ENCODE results near the gene COL6A3.

The COL6A3 gene

GRCh38 chr2:237350597-237350996 lies 63.4 kb downstream of the COL6A3 start:
- DNase-seq (ENCODE audit: low read depth in 3 of 3, low spot score in 1 of 3) = no peak

- DNase-seq (ENCODE audit: low read depth in 3 of 3, low spot score in 1 of 3) = no peak
Observed at GRCh38 chr2:237350070-237350469, 63.9 kb downstream of the COL6A3 start.

DNA sequence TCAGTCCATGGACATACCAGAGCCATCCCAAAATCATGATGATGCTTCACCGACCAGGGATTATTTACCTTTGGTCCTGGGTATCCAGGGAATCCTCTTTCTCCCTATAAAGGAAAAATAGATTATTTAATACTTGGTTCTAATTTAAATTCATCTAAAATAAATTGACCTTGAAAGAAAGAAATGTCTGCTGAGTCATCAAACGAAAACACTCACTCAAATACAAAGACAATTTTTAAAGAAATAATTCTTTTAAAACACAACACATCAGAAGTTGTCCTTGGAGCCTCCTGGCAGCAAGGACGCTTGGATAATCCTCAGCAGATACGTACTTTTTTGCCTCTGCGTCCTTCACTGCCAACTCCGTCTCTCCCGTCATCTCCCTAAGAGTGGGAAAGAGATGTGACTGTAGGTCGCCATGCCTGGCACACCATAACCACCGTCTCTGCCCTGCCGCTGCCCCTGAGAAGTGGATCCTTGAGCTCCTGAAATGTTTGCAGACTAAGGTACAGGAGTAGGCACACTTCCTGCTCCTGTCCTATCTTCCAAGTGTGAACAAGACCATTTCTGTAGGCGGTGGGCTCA lies 65.6 kb downstream of the COL6A3 start:
- no peak for DNase-seq (ENCODE audit: low read depth in 3 of 3, low spot score in 1 of 3)

GRCh38 chr2:237345891-237346640 lies 67.9 kb downstream of the COL6A3 start:
- no peak for DNase-seq (ENCODE audit: low read depth in 3 of 3, low spot score in 1 of 3)

DNA sequence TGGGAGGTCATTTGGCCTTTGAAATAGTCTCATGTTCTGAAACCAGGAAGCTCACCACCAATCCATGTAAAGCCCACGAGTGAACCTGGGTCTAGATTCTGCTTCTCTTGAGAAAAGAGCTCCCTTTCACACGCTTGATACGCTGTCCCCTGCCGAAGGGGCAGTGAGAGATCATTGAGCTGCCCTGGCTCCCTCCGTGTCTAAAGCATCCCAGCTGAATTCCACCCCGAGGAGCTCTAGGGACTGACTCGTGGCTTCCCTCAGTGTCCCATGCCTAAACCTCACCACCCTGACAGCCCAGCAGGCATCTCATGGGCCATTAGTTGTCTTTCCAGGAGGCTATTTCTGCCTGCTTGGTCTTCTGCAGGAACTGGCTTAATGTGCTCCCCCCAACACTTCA lies 68.6 kb downstream of the COL6A3 start:
- no peak for DNase-seq (ENCODE audit: low read depth in 3 of 3, low spot score in 1 of 3)

GRCh38 chr2:237344942-237345341 lies 69.0 kb downstream of the COL6A3 start:
- DNase-seq (ENCODE audit: low read depth in 3 of 3, low spot score in 1 of 3) = no peak

- no peak for DNase-seq (ENCODE audit: low read depth in 3 of 3, low spot score in 1 of 3)
Observed at GRCh38 chr2:237343993-237344392, 70.0 kb downstream of the COL6A3 start.

- DNase-seq (ENCODE audit: low read depth in 3 of 3, low spot score in 1 of 3) = no peak
Observed at GRCh38 chr2:237341872-237342271, 72.1 kb downstream of the COL6A3 start.

- DNase-seq (ENCODE audit: low read depth in 3 of 3, low spot score in 1 of 3) = no peak
Observed at GRCh38 chr2:237337586-237337985, 76.4 kb downstream of the COL6A3 start.

- no peak for DNase-seq (ENCODE audit: low read depth in 3 of 3, low spot score in 1 of 3)
Observed at GRCh38 chr2:237336131-237336530, 77.8 kb downstream of the COL6A3 start.

- no peak for DNase-seq (ENCODE audit: low read depth in 3 of 3, low spot score in 1 of 3)
Observed at GRCh38 chr2:237333748-237334147, 80.2 kb downstream of the COL6A3 start.

GRCh38 chr2:237330541-237330940 lies 83.4 kb downstream of the COL6A3 start:
- no peak for DNase-seq (ENCODE audit: low read depth in 3 of 3, low spot score in 1 of 3)

- no peak for DNase-seq (ENCODE audit: low read depth in 3 of 3, low spot score in 1 of 3)
Observed at GRCh38 chr2:237327175-237327950, 86.6 kb downstream of the COL6A3 start.

DNA sequence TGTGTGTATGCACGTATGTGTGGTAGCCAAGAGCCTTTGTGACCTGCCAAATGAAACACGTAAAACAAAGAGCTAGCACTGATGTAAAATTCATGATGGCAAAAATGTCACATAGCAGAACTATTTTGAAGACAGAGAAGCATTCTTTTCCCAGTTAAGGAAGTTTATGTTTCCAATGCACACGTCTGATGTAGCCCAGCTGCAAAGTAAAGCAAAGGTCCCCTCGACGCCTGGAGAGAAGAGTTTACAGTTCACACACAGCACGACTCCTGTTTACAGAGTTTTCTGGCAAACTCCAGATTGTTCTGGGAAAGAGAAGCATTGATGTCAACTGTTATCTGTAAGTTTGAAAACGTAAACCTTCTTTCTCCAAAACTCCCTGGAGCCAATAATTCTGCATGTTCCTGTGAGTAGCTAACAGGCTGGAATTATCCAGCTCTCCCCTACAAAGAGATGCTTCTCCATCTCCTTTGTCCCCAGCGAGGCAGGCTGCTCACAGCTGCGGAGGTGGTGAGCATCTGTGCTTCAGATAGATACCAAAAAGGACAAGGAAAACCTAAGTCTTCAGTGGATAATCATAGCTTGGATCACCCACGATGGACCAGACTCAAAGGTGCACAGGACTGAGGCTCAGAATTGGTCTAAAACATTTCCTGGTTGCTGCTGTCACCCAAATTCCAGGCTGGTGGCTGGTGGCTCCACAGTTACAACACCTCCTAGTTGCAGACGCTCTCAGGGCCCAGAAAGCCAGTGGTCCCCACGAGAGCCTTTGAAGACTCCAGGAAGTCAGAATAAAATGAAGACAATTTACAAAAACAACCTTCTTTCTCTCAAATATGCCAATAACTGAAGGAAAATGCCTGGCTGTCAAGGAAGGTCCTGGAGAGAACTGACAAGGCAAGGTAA lies 87.4 kb downstream of the COL6A3 start:
- DNase-seq (ENCODE audit: low read depth in 3 of 3, low spot score in 1 of 3) = no peak

- no peak for DNase-seq (ENCODE audit: low read depth in 3 of 3, low spot score in 1 of 3)
Observed at GRCh38 chr2:237324837-237325236, 89.1 kb downstream of the COL6A3 start.

DNA sequence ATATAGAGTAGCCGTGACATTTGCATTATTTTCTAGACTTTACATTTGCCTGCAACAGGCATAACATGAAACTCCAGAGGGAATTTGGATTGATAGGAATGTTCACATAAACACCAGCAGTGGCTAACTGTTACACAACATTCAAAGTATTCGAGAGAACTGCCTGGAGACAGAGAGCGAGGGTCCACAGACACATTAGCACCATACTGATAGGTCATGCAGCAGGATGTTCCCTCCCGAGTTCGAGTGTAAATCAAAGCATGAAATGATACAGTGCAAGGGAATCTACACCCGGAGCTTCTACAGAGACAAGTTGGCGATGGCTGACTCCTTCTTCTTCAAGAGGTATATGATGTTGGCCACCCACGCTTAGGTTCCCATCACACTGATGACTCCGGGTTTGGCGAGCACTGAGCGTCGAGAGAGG lies 89.5 kb downstream of the COL6A3 start:
- no peak for DNase-seq (ENCODE audit: low read depth in 3 of 3, low spot score in 1 of 3)

DNA sequence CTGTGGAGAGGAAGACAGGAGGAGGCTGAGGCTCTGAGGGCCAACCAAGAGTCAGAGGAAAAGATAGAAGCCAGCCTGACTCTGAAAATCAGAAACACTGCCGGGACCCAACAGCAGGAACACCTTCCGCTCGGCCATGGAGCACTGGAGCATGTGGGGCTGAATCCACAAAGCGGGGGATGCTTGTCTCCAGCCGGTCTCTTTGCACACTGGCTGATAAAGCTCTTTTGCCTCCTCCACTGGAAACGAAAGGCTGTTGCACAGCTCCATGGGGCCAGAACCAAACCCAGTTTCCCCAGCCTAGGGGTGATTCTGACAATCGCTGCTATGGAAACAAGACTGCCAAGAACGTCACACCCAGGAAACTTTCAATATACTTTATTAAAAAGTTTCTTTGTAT lies 90.3 kb downstream of the COL6A3 start:
- DNase-seq (ENCODE audit: low read depth in 3 of 3, low spot score in 1 of 3) = no peak

DNA sequence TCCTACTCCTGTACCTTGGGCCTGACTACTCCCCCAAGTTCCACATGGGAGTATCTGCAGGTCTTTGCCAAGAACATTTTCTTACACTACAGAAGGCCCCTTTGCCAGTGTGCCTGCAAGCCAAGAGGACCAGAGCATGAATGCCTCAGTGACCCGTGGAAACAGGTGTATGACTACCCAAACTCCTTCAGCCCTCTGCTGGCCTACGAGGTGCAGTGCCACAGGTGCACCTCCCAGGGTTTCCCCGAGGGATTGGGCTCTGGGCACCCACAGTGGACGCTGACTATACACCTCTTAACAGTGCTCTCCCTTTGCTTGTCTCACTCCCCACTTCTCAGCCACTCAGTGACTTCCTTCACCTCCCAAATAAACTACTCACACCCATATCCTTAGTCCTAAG lies 91.4 kb downstream of the COL6A3 start:
- DNase-seq (ENCODE audit: low read depth in 3 of 3, low spot score in 1 of 3) = no peak

DNA sequence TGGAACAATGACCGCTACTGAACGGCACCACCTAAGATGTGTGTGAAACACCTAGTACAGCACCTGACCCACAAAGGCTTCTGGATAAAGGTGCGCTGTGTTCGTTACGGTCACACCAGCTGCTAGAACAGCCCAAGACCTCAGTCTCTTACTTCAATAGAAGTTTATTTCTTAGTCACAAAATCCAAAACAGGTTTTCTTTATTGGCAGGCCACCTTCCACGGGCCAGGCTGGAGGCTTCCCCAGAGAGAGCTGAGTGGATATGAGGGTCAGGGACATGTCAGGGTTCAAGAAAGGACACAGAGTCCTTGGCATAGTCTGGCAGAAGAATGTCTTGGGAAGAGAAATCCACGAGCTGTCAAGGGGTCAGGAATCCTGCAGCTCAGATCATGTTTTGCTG lies 92.2 kb downstream of the COL6A3 start:
- no peak for DNase-seq (ENCODE audit: low read depth in 3 of 3, low spot score in 1 of 3)

GRCh38 chr2:237320801-237321560 lies 93.0 kb downstream of the COL6A3 start:
- no peak for DNase-seq (ENCODE audit: low read depth in 3 of 3, low spot score in 1 of 3)
